K562 (cell line): ENCODE data around the gene ZNRD2. TPM values are rescaled to one million over a fixed set of nuclear protein-coding genes. Genes with fewer than 3 reads are reported as not detected.

Experiments used
- EP300 ChIP-seq: IDR thresholded peaks from 2 replicates; pipeline ENCODE4 v1.6.1; 2012; ENCODE audit warnings: low read length, improper control_type of control experiment
- EZH2 ChIP-seq: IDR thresholded peaks from 2 replicates; pipeline ENCODE4 v1.6.1; 2012; ENCODE audit warnings: low read depth, mild to moderate bottlenecking, inconsistent platforms, low read length, borderline replicate concordance
- FOSL1 ChIP-seq: fragments of 200-800 bp; sonication (Bioruptor generic); conservative IDR thresholded peaks from 2 replicates; pipeline ENCODE4 v1.6.1; 2016; ENCODE audit warnings: missing genetic modification characterization, missing compliant biosample characterization
- ILK ChIP-seq: fragments of 450-650 bp; IDR thresholded peaks from 2 replicates; pipeline ENCODE4 v1.6.1; 2016; ENCODE audit warnings: missing genetic modification characterization, low read depth, mild to moderate bottlenecking, missing compliant biosample characterization, moderate library complexity, borderline replicate concordance
- KAT8 ChIP-seq: fragments of 450-650 bp; IDR thresholded peaks from 2 replicates; pipeline ENCODE4 v1.6.1; 2016; ENCODE audit warnings: low read depth, mild to moderate bottlenecking
- MTA2 ChIP-seq: fragments of 450-650 bp; IDR thresholded peaks from 2 replicates; pipeline ENCODE4 v1.6.1; 2016; ENCODE audit warnings: low read depth
- PHF20 ChIP-seq: fragments of 450-650 bp; IDR thresholded peaks from 2 replicates; pipeline ENCODE4 v1.6.1; 2018; ENCODE audit not compliant: partially characterized antibody
- SMAD2 ChIP-seq: fragments of 150-350 bp; IDR thresholded peaks from 2 replicates; pipeline ENCODE4 v1.6.1; 2014; ENCODE audit warnings: low read depth, mild to moderate bottlenecking, low read length
- SP1 ChIP-seq: sonication (generic); formaldehyde crosslinking; IDR thresholded peaks from 2 replicates; pipeline ENCODE4 v1.8.1; 2022; ENCODE audit warnings: mild to moderate bottlenecking, missing genetic modification reagents
- SUPT5H ChIP-seq: fragments of 450-650 bp; IDR thresholded peaks from 2 replicates; pipeline ENCODE4 v1.6.1; 2016
- ZNF124 ChIP-seq: sonication (generic); formaldehyde crosslinking; IDR thresholded peaks from 2 replicates; pipeline ENCODE4 v1.8.1; 2022; ENCODE audit warnings: missing genetic modification reagents
- ZNF311 ChIP-seq: fragments of 250-450 bp; sonication (Bioruptor Pico); IDR thresholded peaks from 2 replicates; pipeline ENCODE4 v1.4.0; 2020; ENCODE audit warnings: mild to moderate bottlenecking, moderate library complexity
- ZNF77 ChIP-seq: fragments of 250-450 bp; sonication (Bioruptor Pico); IDR thresholded peaks from 2 replicates; pipeline ENCODE4 v1.5.0; 2020
- ZNF785 ChIP-seq: fragments of 250-450 bp; sonication (Bioruptor Pico); IDR thresholded peaks from 2 replicates; pipeline ENCODE4 v1.4.0; 2020; ENCODE audit warnings: mild to moderate bottlenecking
- polyA plus RNA-seq, 8 experiments: library from polyadenylated mRNA; depleted of rRNA in 4 of 8; stranded (reverse) in 5 of 8; unstranded in 3 of 8; fragments of >200 nt; fragmentation: Nextera tagmentation in 2 of 8; fragmentation: Illumina TruSeq in 1 of 8; extraction: Ambion mirVana in 2 of 8; extraction: Trizol in 1 of 8; gene quantifications; 2 replicates each; pipeline versions ENCODE4 v1.2.1 to v1.2.3, GENCODE V29; 2011 to 2014; ENCODE audit warnings: inconsistent platforms in 1 of 8, missing spikeins in 1 of 8
- total RNA-seq, 7 experiments: library from RNA; depleted of rRNA in 6 of 7; stranded (reverse); fragments of >200 nt in 6 of 7; fragmentation: Illumina TruSeq in 2 of 7; extraction: Trizol in 2 of 7; gene quantifications; 2 replicates each; pipeline versions ENCODE4 v1.2.1 to v1.2.3, GENCODE V29; 2011 to 2021; ENCODE audit warnings: low replicate concordance in 1 of 7
- TF ChIP-seq, protein P1 (sequence below): fragments of 250-450 bp; sonication (Bioruptor Pico); IDR thresholded peaks from 2 replicates; pipeline ENCODE4 v1.4.0; 2020; ENCODE audit warnings: mild to moderate bottlenecking, moderate library complexity
- TF ChIP-seq, protein P2 (sequence below): sonication (generic); formaldehyde crosslinking; IDR thresholded peaks from 2 replicates; pipeline ENCODE4 v1.8.1; 2023; ENCODE audit warnings: missing genetic modification reagents, mild to moderate bottlenecking, borderline replicate concordance
- TF ChIP-seq, protein P3 (sequence below), 2 experiments: fragments of 250-450 bp in 1 of 2; fragments of 450-650 bp in 1 of 2; sonication (Bioruptor Pico) in 1 of 2; IDR thresholded peaks; 2 replicates each; pipeline versions ENCODE4 v1.6.1 to v1.8.0; 2016 to 2021; ENCODE audit warnings: mild to moderate bottlenecking in 2 of 2, moderate library complexity in 2 of 2, missing compliant biosample characterization in 1 of 2, missing genetic modification characterization in 1 of 2
- TF ChIP-seq, protein P4 (sequence below): fragments of 450-650 bp; IDR thresholded peaks from 2 replicates; pipeline ENCODE4 v1.6.1; 2016; ENCODE audit warnings: borderline replicate concordance

Gene ZNRD2
- total and polyA plus RNA-seq, 9 of the 15 experiments (the other 6 are each of a cell fraction or from before 2014, with no cell fraction given) = 13.4 to 129 (median 60.4) TPM

DNA sequence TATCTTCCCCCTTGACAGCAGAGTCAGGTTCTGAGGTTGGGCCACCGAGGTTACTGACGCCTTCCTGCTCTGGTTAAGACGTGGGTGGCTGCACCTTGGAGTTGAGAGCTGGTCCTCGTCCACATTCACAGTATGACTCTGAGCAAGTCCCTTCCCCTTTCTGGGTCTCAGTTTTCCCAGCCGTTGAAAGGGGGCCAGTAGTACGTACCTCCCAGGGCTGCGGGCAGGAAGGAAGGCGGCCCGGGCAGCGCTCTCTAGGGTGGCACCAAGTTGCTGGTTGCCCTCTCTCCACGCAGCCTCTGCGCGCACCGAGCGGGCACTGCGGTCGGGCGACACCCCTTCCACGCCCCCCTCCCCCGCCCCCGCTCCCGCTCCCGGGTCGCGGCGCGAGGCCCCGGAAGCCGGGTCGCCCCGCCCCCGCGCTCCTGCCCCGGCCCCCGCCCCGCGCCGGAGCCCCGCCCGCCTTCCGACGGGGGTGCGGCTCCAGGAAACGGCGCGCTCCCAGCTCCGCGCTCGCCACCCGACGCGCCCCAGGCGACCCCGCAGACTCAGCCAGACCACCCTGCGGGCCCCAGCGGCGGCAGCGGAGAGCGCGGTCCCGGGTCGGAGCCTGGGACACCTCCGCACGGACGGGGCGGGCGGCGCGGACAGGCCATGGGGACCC lies 5.4 kb downstream of the ZNRD2 start, which contains the start of gene EHBP1L1 (continued):
- TF ChIP-seq, protein P1, sequence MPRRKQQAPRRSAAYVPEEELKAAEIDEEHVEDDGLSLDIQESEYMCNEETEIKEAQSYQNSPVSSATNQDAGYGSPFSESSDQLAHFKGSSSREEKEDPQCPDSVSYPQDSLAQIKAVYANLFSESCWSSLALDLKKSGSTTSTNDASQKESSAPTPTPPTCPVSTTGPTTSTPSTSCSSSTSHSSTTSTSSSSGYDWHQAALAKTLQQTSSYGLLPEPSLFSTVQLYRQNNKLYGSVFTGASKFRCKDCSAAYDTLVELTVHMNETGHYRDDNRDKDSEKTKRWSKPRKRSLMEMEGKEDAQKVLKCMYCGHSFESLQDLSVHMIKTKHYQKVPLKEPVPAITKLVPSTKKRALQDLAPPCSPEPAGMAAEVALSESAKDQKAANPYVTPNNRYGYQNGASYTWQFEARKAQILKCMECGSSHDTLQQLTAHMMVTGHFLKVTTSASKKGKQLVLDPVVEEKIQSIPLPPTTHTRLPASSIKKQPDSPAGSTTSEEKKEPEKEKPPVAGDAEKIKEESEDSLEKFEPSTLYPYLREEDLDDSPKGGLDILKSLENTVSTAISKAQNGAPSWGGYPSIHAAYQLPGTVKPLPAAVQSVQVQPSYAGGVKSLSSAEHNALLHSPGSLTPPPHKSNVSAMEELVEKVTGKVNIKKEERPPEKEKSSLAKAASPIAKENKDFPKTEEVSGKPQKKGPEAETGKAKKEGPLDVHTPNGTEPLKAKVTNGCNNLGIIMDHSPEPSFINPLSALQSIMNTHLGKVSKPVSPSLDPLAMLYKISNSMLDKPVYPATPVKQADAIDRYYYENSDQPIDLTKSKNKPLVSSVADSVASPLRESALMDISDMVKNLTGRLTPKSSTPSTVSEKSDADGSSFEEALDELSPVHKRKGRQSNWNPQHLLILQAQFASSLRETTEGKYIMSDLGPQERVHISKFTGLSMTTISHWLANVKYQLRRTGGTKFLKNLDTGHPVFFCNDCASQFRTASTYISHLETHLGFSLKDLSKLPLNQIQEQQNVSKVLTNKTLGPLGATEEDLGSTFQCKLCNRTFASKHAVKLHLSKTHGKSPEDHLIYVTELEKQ = no peak
- no peak for TF ChIP-seq EZH2
- TF ChIP-seq FOSL1 (tag) = peak; percentile 13
- TF ChIP-seq SMAD2 = no peak
- no peak; the same call in 1 of the 2 replicates for TF ChIP-seq ZNF311
- TF ChIP-seq ZNF124 (CRISPR knock-in tag) = no peak
- no peak for TF ChIP-seq MTA2
- TF ChIP-seq EP300 = no peak
- TF ChIP-seq, protein P2, sequence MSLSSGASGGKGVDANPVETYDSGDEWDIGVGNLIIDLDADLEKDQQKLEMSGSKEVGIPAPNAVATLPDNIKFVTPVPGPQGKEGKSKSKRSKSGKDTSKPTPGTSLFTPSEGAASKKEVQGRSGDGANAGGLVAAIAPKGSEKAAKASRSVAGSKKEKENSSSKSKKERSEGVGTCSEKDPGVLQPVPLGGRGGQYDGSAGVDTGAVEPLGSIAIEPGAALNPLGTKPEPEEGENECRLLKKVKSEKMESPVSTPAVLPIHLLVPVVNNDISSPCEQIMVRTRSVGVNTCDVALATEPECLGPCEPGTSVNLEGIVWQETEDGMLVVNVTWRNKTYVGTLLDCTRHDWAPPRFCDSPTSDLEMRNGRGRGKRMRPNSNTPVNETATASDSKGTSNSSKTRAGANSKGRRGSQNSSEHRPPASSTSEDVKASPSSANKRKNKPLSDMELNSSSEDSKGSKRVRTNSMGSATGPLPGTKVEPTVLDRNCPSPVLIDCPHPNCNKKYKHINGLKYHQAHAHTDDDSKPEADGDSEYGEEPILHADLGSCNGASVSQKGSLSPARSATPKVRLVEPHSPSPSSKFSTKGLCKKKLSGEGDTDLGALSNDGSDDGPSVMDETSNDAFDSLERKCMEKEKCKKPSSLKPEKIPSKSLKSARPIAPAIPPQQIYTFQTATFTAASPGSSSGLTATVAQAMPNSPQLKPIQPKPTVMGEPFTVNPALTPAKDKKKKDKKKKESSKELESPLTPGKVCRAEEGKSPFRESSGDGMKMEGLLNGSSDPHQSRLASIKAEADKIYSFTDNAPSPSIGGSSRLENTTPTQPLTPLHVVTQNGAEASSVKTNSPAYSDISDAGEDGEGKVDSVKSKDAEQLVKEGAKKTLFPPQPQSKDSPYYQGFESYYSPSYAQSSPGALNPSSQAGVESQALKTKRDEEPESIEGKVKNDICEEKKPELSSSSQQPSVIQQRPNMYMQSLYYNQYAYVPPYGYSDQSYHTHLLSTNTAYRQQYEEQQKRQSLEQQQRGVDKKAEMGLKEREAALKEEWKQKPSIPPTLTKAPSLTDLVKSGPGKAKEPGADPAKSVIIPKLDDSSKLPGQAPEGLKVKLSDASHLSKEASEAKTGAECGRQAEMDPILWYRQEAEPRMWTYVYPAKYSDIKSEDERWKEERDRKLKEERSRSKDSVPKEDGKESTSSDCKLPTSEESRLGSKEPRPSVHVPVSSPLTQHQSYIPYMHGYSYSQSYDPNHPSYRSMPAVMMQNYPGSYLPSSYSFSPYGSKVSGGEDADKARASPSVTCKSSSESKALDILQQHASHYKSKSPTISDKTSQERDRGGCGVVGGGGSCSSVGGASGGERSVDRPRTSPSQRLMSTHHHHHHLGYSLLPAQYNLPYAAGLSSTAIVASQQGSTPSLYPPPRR (CRISPR knock-in tag) = no peak; the same call in 1 of the 2 replicates
- no peak for TF ChIP-seq KAT8
- TF ChIP-seq SUPT5H = peak; percentile 51
- no peak for TF ChIP-seq ZNF77 (CRISPR knock-in tag)
- TF ChIP-seq ILK (tag) = no peak
- TF ChIP-seq, protein P3, sequence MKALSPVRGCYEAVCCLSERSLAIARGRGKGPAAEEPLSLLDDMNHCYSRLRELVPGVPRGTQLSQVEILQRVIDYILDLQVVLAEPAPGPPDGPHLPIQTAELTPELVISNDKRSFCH (CRISPR knock-in tag; IDR thresholded peaks at IDR 0.05) = no peak
- TF ChIP-seq, protein P3 (tag; IDR thresholded peaks at IDR 0.05) = no peak; the same call in 1 of the 2 replicates
- peak; percentile 51 for TF ChIP-seq PHF20
- TF ChIP-seq SP1 (CRISPR knock-in tag) = peak; percentile 8; the same call in 1 of the 2 replicates
- TF ChIP-seq, protein P4, sequence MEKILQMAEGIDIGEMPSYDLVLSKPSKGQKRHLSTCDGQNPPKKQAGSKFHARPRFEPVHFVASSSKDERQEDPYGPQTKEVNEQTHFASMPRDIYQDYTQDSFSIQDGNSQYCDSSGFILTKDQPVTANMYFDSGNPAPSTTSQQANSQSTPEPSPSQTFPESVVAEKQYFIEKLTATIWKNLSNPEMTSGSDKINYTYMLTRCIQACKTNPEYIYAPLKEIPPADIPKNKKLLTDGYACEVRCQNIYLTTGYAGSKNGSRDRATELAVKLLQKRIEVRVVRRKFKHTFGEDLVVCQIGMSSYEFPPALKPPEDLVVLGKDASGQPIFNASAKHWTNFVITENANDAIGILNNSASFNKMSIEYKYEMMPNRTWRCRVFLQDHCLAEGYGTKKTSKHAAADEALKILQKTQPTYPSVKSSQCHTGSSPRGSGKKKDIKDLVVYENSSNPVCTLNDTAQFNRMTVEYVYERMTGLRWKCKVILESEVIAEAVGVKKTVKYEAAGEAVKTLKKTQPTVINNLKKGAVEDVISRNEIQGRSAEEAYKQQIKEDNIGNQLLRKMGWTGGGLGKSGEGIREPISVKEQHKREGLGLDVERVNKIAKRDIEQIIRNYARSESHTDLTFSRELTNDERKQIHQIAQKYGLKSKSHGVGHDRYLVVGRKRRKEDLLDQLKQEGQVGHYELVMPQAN = peak; percentile 17; the same call in 1 of the 2 replicates
- no peak for TF ChIP-seq ZNF785
